Upper lobe of right lung (tissue), 1 donor: ENCODE results near the gene STAT3. TPM values are rescaled to one million over a fixed set of nuclear protein-coding genes. Genes with fewer than 3 reads are reported as not detected.
A peak's percentile ranks its signal among the peaks of the same experiment; 100 is the strongest.
"Not testable (repeated sequence)": the region's sequence is repeated elsewhere in the genome, so short reads cannot be mapped to it uniquely, and the experiment has no call there.

ENCODE experiments used
- ATAC-seq: fragments of 200-7000 bp; cut with Tn5 transposase; one replicate; pipeline ENCODE4 v1.9.1; 2020; ENCODE audit warnings: mild to moderate bottlenecking, moderate library complexity
- DNase-seq: peaks from one replicate; pipeline ENCODE4 v3.0.0-alpha.2; 2020
- H3K27ac ChIP-seq: fragments of 200-600 bp; one replicate; pipeline ENCODE4 v1.8.0; 2022
- H3K27me3 ChIP-seq: fragments of 200-600 bp; one replicate; pipeline ENCODE4 v1.8.0; 2022; ENCODE audit warnings: mild to moderate bottlenecking
- H3K36me3 ChIP-seq: fragments of 200-600 bp; one replicate; pipeline ENCODE4 v1.8.0; 2022
- H3K4me1 ChIP-seq: fragments of 200-600 bp; one replicate; pipeline ENCODE4 v1.8.0; 2022
- H3K4me3 ChIP-seq: fragments of 200-600 bp; one replicate; pipeline ENCODE4 v1.8.0; 2022; ENCODE audit warnings: mild to moderate bottlenecking
- H3K9me3 ChIP-seq: fragments of 200-600 bp; one replicate; pipeline ENCODE4 v1.8.0; 2022
- intact Hi-C: fragments of 100-400 bp; cut with DNase I; formaldehyde crosslinking; loops from one replicate; pipeline ENCODE4 v1.11.0; 2022
- total RNA-seq: library from RNA; stranded (reverse); fragmentation: NEBNext Ultra II Directional; extraction: Animal tissue kit (Norgen Biotek cat#: 25700); gene quantifications from one replicate; pipeline ENCODE4 v1.2.1, GENCODE V29; 2021
- TF ChIP-seq, protein P1 (sequence below): fragments of 200-600 bp; IDR thresholded peaks from one replicate; pipeline ENCODE4 v1.8.0; 2022; ENCODE audit warnings: antibody characterized with exemption
- donor health status: DM: no; HTN: yes; CAD: no; lungs with severe emphysema.

Gene STAT3
- total RNA-seq, 1 donor from 2014 or later, result 309 TPM

GRCh38 chr17:42329025-42329976 is 58.9 kb downstream of the STAT3 start:
- H3K27ac ChIP-seq, result peak overlapping the region; percentile 52

GRCh38 chr17:42325026-42325425 is 63.2 kb downstream of the STAT3 start:
- peak overlapping the region; percentile 17 for H3K27ac ChIP-seq
- no peaks in the 10 kb centered on the region for H3K9me3 ChIP-seq
- no peak overlapping the region for H3K4me3 ChIP-seq
- ATAC-seq, result peak; percentile 60
- H3K27me3 ChIP-seq, result no peaks in the 10 kb centered on the region
- peaks cover 22% of the 10 kb centered on the region for H3K4me1 ChIP-seq
- DNase-seq, result no peak
- TF ChIP-seq, protein P1, sequence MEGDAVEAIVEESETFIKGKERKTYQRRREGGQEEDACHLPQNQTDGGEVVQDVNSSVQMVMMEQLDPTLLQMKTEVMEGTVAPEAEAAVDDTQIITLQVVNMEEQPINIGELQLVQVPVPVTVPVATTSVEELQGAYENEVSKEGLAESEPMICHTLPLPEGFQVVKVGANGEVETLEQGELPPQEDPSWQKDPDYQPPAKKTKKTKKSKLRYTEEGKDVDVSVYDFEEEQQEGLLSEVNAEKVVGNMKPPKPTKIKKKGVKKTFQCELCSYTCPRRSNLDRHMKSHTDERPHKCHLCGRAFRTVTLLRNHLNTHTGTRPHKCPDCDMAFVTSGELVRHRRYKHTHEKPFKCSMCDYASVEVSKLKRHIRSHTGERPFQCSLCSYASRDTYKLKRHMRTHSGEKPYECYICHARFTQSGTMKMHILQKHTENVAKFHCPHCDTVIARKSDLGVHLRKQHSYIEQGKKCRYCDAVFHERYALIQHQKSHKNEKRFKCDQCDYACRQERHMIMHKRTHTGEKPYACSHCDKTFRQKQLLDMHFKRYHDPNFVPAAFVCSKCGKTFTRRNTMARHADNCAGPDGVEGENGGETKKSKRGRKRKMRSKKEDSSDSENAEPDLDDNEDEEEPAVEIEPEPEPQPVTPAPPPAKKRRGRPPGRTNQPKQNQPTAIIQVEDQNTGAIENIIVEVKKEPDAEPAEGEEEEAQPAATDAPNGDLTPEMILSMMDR, result no peak
- intact Hi-C loops, result no loop called here
- peaks cover 100% of the 10 kb centered on the region for H3K36me3 ChIP-seq

More at GRCh38 chr17:42329025-42329976, 58.9 kb downstream of the STAT3 start:
- no peaks in the 10 kb centered on the region for H3K9me3 ChIP-seq
- TF ChIP-seq, protein P1, result no peak
- H3K4me1 ChIP-seq, result peaks cover 12% of the 10 kb centered on the region
- ATAC-seq (peak; percentile 75), DNase-seq (no peak)
- peaks cover 100% of the 10 kb centered on the region for H3K36me3 ChIP-seq
- H3K27me3 ChIP-seq, result no peaks in the 10 kb centered on the region
- intact Hi-C loops, result no loop called here
- H3K4me3 ChIP-seq, result no peak overlapping the region

GRCh38 chr17:42323268-42323773 is 64.9 kb downstream of the STAT3 start:
- Histone ChIP-seq H3K36me3 (peaks cover 100% of the 10 kb centered on the region), H3K4me3 (no peak overlapping the region), H3K9me3 (no peaks in the 10 kb centered on the region), H3K27me3 (no peaks in the 10 kb centered on the region), H3K27ac (no peak overlapping the region), H3K4me1 (peaks cover 11% of the 10 kb centered on the region)
- no peak for ATAC-seq
- TF ChIP-seq, protein P1, result no peak
- intact Hi-C loops, result loop anchor here (5.0 kb wide), 1 partner anchor 84 kb away; no protein-coding TSS in a partner anchor
- DNase-seq, result no peak

DNA sequence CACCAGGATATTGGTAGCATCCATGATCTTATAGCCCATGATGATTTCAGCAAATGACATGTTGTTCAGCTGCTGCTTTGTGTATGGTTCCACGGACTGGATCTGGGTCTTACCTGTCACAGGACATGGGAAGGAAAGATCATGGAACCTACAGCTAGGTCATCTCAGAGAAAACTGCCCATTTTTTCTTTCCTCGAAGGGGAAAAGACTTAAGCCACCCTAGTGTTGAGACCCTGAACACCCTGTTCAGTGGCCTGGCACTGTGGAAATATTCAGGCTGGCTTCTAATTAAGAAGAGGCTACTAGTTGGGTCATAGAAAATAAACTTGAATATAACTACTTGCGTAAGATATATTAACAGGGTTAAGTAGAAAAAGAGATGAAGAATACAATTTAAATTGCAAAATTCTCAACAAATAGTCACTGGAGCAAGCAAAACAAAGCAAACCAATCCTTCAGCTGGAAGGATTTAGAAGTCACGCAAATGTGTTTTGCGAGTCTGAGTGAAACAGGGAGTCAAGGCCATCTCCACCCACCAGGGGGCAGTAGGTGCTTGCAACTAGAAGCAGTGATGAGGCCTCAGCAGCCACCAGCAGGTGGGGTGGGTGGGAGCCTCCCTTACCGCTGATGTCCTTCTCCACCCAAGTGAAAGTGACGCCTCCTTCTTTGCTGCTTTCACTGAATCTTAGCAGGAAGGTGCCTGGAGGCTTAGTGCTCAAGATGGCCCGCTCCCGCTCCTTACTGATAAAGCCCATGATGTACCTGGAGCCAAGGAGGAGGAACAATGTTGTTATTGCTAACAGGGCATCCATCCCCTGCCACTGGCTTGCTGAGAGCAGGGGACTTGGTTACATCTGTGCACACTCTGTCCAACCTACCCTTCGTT is 65.6 kb downstream of the STAT3 start:
- TF ChIP-seq, protein P1, result peak; percentile 99
- intact Hi-C loops, result loop anchor here (5.0 kb wide), 1 partner anchor 85 kb away; no protein-coding TSS in a partner anchor
- Histone ChIP-seq H3K27me3 (no peaks in the 10 kb centered on the region), H3K9me3 (no peaks in the 10 kb centered on the region), H3K4me1 (peaks cover 11% of the 10 kb centered on the region), H3K36me3 (peaks cover 100% of the 10 kb centered on the region), H3K27ac (no peak overlapping the region), H3K4me3 (no peak overlapping the region)
- DNase-seq (peak; percentile 91), ATAC-seq (peak; percentile 95)

DNA sequence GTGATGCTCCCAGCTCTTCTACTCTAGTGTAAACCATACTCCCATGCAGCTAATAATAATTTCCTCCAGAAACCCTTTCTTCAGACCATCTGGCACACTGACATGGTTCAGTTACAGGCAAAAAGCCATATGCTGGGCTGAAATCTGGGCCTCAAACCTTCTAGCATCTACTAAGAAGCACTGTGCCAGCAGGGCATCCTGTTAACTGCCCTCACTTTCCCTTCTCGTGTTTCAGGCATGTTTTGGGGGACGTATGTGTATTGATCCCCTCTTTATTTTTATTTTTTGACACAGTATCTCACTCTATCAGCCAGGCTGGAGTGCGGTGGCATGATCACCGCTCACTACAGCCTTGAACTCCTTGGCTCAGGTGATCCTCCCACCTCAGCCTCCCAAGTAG is 66.7 kb downstream of the STAT3 start:
- no peak for DNase-seq
- TF ChIP-seq, protein P1, result no peak
- Histone ChIP-seq H3K4me3 (no peak overlapping the region), H3K4me1 (peaks cover 11% of the 10 kb centered on the region), H3K27me3 (no peaks in the 10 kb centered on the region), H3K27ac (no peak overlapping the region), H3K9me3 (no peaks in the 10 kb centered on the region), H3K36me3 (peaks cover 100% of the 10 kb centered on the region)
- intact Hi-C loops, result loop anchor here (5.0 kb wide), 1 partner anchor 86 kb away; no protein-coding TSS in a partner anchor
- no peak for ATAC-seq

DNA sequence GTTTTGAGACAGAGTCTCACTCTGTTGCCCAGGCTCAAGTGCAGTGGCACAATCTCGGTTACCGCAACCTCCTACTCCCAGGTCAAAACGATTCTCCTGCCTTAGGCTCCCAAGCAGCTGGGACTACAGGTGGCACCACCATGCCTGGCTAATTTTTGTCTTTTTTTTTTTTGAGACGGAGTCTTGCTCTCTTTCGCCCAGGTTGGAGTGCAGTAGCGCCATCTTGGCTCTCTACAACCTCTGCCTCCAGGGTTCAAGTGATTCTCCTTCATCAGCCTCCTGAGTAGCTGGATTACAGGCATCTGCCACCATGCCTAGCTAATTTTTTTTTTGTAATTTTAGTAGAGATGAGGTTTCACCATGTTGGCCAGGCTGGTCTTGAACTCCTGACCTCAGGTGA is 70.3 kb downstream of the STAT3 start:
- H3K27ac ChIP-seq, H3K9me3 ChIP-seq, H3K4me3 ChIP-seq, DNase-seq, ATAC-seq, intact Hi-C loops, H3K27me3 ChIP-seq: not testable (repeated sequence)
- Histone ChIP-seq H3K36me3 (peaks cover 99% of the 10 kb centered on the region), H3K4me1 (peaks cover 19% of the 10 kb centered on the region)
